GM18870 (cell line): ENCODE data around the gene STK32B.
"Not testable (repeated sequence)": the region's sequence is repeated elsewhere in the genome, so short reads cannot be mapped to it uniquely, and the experiment has no call there.

ENCODE experiments used
- ATAC-seq: cut with Tn5 transposase; IDR thresholded peaks from one replicate; pipeline ENCODE4 v1.9.1; 2021; ENCODE audit warnings: moderate library complexity; ENCODE audit not compliant: unreplicated experiment

STK32B gene

GRCh38 chr4:5051278-5052203, at the start of gene STK32B:
TSS of gene STK32B (plus strand) at chr4:5051480.
- no peak for ATAC-seq

GRCh38 chr4:5001641-5002040, 49.6 kb upstream of the STK32B start:
- not testable (repeated sequence) for ATAC-seq

GRCh38 chr4:5003372-5003857, 47.9 kb upstream of the STK32B start:
- no peak for ATAC-seq

- no peak for ATAC-seq
Observed at GRCh38 chr4:5003918-5004317, 47.4 kb upstream of the STK32B start.

- no peak for ATAC-seq
Observed at GRCh38 chr4:5004496-5004895, 46.8 kb upstream of the STK32B start.

- ATAC-seq, result not testable (repeated sequence)
Observed at GRCh38 chr4:5006932-5007331, 44.3 kb upstream of the STK32B start.

- ATAC-seq, result no peak
Observed at GRCh38 chr4:5009796-5010195, 41.5 kb upstream of the STK32B start.

- ATAC-seq, result no peak
Observed at GRCh38 chr4:5010984-5011383, 40.3 kb upstream of the STK32B start.

- no peak for ATAC-seq
Observed at GRCh38 chr4:5012244-5012898, 38.9 kb upstream of the STK32B start.

GRCh38 chr4:5012958-5013357, 38.3 kb upstream of the STK32B start:
- no peak for ATAC-seq

GRCh38 chr4:5014007-5014682, 37.1 kb upstream of the STK32B start:
- no peak for ATAC-seq

GRCh38 chr4:5018096-5018495, 33.2 kb upstream of the STK32B start:
- no peak for ATAC-seq

GRCh38 chr4:5018603-5019002, 32.7 kb upstream of the STK32B start:
- no peak for ATAC-seq

GRCh38 chr4:5019274-5019673, 32.0 kb upstream of the STK32B start, which contains the start of gene CYTL1:
TSS of gene CYTL1 (minus strand) at chr4:5019458. CDS start at chr4:5019445, 13 bp downstream.
- no peak for ATAC-seq

- no peak for ATAC-seq
Observed at GRCh38 chr4:5019796-5020195, 31.5 kb upstream of the STK32B start.

- no peak for ATAC-seq
Observed at GRCh38 chr4:5020341-5020740, 30.9 kb upstream of the STK32B start.

GRCh38 chr4:5021546-5021945, 29.7 kb upstream of the STK32B start:
- ATAC-seq, result no peak

GRCh38 chr4:5024673-5025072, 26.6 kb upstream of the STK32B start:
- ATAC-seq, result no peak

- ATAC-seq, result no peak
Observed at GRCh38 chr4:5026371-5026770, 24.9 kb upstream of the STK32B start.

- ATAC-seq, result no peak
Observed at GRCh38 chr4:5027346-5027745, 23.9 kb upstream of the STK32B start.

GRCh38 chr4:5028480-5028879, 22.8 kb upstream of the STK32B start:
- ATAC-seq, result no peak
